Left lobe of liver (tissue), 2 donors: Measurements from ENCODE around the gene MACROD2. TPM values are rescaled to one million over a fixed set of nuclear protein-coding genes. Genes with fewer than 3 reads are reported as not detected.

ENCODE experiments used
- ATAC-seq: fragments of 200-7000 bp; cut with Tn5 transposase; one replicate; pipeline ENCODE4 v1.9.1; 2020; ENCODE audit warnings: mild to moderate bottlenecking, moderate library complexity
- DNase-seq: peaks from one replicate; pipeline ENCODE4 v3.0.0-alpha.2; 2020; ENCODE audit warnings: low spot score
- total RNA-seq: library from RNA; stranded (reverse); gene quantifications from one replicate; pipeline ENCODE4 v1.2.1, GENCODE V29; 2021
- donor health status: DM: no; HTN: no; CAD: no; lungs with moderate emphysema.
- donor health status: DM: no; HTN: yes; CAD: no.

The MACROD2 gene
- total RNA-seq, 1 donor from 2014 or later = 3.7 TPM

GRCh38 chr20:14505476-14505875 lies 510.2 kb downstream of the MACROD2 start:
- DNase-seq (no peak), ATAC-seq (no peak)

- no peak for DNase-seq
- ATAC-seq = no peak
Measured at GRCh38 chr20:14507711-14508110, 512.4 kb downstream of the MACROD2 start.

GRCh38 chr20:14510341-14510740 lies 515.0 kb downstream of the MACROD2 start:
- DNase-seq (no peak), ATAC-seq (no peak)

DNA sequence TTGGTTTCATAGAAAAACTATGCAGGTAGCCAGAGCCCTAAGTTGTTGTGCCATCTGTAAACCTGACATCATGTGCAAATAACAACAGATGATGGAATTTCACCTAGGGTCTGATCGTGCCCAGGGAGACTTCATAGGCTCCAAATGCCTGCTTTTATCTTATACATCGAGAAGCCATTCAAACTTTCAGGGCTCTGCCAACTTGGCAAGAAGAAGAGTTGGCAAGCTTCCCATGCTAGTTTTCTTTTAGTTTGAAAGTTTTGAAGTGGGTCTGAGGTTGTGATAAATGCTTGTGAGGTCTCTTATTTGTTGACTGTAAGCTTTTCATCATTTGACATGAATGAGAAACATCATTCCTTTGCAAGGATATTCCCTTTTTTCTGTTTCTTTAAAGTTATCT lies 517.5 kb downstream of the MACROD2 start:
- ATAC-seq (no peak), DNase-seq (no peak)

DNA sequence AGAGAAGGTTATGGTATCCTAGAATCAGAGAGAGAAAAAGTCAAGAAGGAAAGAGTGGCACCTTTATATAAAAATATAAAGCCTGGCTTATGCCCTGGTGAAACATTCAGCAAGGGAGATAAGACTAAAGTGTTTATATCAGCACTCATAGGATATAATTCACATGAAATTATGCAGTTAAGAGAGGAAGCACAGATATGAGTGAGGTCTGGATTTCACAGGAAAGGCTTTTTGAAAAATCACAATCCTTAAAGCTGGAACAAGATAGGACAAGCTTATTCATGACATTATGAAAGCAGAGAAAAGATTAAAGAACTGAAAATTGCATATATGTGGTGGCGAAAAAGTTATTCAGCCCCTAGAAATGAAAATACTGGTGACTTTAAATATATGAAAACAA lies 523.3 kb downstream of the MACROD2 start:
- no peak for ATAC-seq
- no peak for DNase-seq

GRCh38 chr20:14521016-14521415 lies 525.7 kb downstream of the MACROD2 start:
- DNase-seq = no peak
- no peak for ATAC-seq

DNA sequence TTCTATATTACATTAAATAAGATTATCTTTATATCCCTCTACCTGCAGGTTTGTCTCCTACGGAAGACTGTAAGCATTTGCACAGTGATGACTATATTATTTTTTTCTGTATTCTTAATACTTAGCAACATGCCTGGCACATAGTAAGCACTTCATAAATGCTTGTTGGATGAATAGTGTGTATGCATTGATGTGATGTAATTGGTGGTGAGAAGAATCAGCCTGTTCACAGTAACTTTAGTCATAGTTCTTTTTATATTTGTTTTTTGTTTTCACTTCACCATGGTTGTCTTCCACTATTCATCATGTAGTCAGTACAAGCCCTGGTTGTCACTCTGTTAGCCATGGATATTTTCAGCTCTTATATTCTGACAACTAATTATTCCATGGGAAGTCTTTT lies 526.1 kb downstream of the MACROD2 start:
- ATAC-seq = no peak
- no peak for DNase-seq

GRCh38 chr20:14522595-14522994 lies 527.3 kb downstream of the MACROD2 start:
- ATAC-seq (no peak), DNase-seq (no peak)

GRCh38 chr20:14523090-14523489 lies 527.8 kb downstream of the MACROD2 start:
- DNase-seq = no peak
- ATAC-seq = no peak

DNA sequence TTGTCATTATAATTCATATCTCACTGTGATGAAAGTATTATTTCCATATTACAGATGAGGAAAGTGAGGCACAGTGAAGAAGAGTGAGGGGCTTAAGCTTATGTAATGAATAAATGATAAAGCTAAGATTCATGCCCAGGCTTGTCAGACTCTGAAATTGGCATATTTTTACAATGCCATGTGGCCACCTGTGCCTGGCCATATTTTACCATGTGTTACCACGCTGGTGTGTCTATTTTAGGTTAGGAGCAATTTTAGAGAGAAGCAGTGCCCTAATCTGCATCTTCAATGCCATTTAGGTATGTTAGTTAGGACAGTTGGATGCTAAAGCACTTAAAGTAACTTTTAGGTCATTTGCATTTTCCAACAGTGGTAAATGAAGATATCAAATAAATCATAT lies 530.1 kb downstream of the MACROD2 start:
- no peak for DNase-seq
- no peak for ATAC-seq

GRCh38 chr20:14526891-14527290 lies 531.6 kb downstream of the MACROD2 start:
- ATAC-seq (no peak), DNase-seq (no peak)

- DNase-seq = no peak
- no peak for ATAC-seq
Measured at GRCh38 chr20:14531786-14532185, 536.5 kb downstream of the MACROD2 start.

DNA sequence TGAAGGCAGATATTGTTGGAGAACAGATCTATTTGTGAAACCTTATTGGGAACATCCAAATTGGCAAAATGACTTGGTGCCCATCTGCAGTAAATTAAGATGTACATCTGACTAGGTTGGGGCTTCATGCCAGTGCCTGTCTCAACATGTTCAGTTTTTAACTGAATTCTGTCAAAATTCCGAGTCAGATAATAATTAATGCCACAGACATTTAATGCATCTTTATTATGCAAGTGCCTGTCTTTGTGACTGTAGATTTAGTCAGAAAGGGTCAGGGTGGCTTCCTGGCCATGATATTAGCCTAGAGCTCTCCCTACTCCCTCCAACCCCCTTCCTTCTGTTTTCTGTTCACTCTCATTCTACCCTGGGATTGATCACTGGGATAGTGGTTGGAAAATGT lies 541.4 kb downstream of the MACROD2 start:
- no peak for ATAC-seq
- no peak for DNase-seq

GRCh38 chr20:14538433-14538832 lies 543.1 kb downstream of the MACROD2 start:
- DNase-seq (no peak), ATAC-seq (no peak)

- no peak for ATAC-seq
- DNase-seq = no peak
Measured at GRCh38 chr20:14543040-14543439, 547.7 kb downstream of the MACROD2 start.

GRCh38 chr20:14544688-14545087 lies 549.4 kb downstream of the MACROD2 start:
- no peak for ATAC-seq

DNA sequence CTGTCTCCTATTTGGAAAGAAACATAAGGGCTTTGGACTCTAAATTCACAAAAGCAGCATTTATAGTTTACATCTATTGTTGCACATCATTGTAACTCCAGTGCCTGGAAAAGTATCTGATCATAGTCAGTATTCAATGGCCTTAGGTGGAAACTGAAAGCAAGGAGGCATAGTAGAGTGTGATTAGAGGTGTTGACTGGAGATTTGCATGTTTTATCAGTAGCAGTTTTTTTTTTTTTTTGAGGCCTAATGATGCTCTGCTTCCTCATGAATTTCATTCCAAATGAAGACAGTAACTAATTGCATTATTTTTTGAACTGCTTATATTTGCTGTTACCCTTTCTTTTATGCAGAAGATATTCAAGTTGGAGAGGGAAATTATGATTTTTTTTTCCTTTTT lies 555.3 kb downstream of the MACROD2 start:
- no peak for ATAC-seq
- DNase-seq = no peak

More at GRCh38 chr20:14544688-14545087, 549.4 kb downstream of the MACROD2 start:
- no peak for DNase-seq

- no peak for DNase-seq
- no peak for ATAC-seq
Measured at GRCh38 chr20:14553774-14554534, 558.6 kb downstream of the MACROD2 start.

DNA sequence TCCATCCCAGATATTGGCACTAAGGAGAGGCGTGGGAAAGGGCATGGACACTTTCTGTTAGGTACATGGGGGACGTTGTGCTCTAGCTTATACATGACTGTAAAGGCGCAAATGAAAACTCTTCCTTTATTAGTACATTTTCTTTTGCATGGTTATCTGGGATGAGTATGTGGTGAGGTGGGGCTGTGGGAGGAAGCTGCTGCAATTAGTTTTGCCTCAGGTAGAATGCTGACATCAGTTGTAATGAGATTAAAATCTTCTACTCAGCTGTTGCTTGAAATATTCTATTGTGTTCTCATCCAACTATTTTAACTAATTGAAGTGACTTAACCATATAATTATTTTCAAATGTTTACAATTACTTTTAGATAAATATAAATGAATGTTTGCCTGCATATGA lies 560.4 kb downstream of the MACROD2 start:
- ATAC-seq (no peak), DNase-seq (no peak)

GRCh38 chr20:14556206-14556605 lies 560.9 kb downstream of the MACROD2 start:
- ATAC-seq = no peak
- no peak for DNase-seq

- no peak for DNase-seq
- no peak for ATAC-seq
Measured at GRCh38 chr20:14559612-14560011, 564.3 kb downstream of the MACROD2 start.

GRCh38 chr20:14561741-14562221 lies 566.5 kb downstream of the MACROD2 start:
- ATAC-seq = peak; percentile 69
- no peak for DNase-seq

- ATAC-seq (peak; percentile 30), DNase-seq (no peak)
Measured at GRCh38 chr20:14562981-14563380, 567.7 kb downstream of the MACROD2 start.
